HL-60 (cell line): ENCODE measurements around the gene NELFA.

Source experiments
- DNase-seq, 2 experiments: peaks; one replicate each; pipeline ENCODE4 v3.0.0-alpha.2; 2010 to 2020; ENCODE audit warnings: low read depth in 1 of 2, low spot score in 1 of 2
- H3K27ac ChIP-seq: fragments of 250-450 bp; sonication (Bioruptor Pico); replicated peaks from 2 replicates; pipeline ENCODE4 v1.5.1; 2020; ENCODE audit warnings: mild to moderate bottlenecking, moderate library complexity
- H3K27me3 ChIP-seq: fragments of 250-450 bp; sonication (Bioruptor Pico); 2 replicates; pipeline ENCODE4 v1.5.1; 2021; ENCODE audit warnings: mild to moderate bottlenecking, moderate library complexity; ENCODE audit not compliant: insufficient read depth, poor library complexity, severe bottlenecking
- H3K4me3 ChIP-seq: replicated peaks from 2 replicates; pipeline ENCODE4 v1.5.1; 2011; ENCODE audit warnings: mild to moderate bottlenecking, control low read depth, low read length; ENCODE audit not compliant: insufficient read depth
- GABPA ChIP-seq: IDR thresholded peaks from 2 replicates; pipeline ENCODE4 v1.6.1; 2012; ENCODE audit warnings: low read depth
- POLR2AphosphoS5 ChIP-seq: IDR thresholded peaks from 2 replicates; pipeline ENCODE4 v1.6.1; 2012; ENCODE audit warnings: low read depth
- SPI1 ChIP-seq: IDR thresholded peaks from 2 replicates; pipeline ENCODE4 v1.6.1; 2012; ENCODE audit warnings: low read depth, mild to moderate bottlenecking, borderline replicate concordance
- TF ChIP-seq, protein P1 (sequence below): IDR thresholded peaks from one replicate; pipeline ENCODE4 v1.5.1; 2011; ENCODE audit warnings: low read length, control low read depth, inconsistent platforms; ENCODE audit not compliant: insufficient read depth
- TF ChIP-seq, protein P2 (sequence below): IDR thresholded peaks from 2 replicates; pipeline ENCODE4 v1.6.1; 2012; ENCODE audit warnings: low read depth; ENCODE audit not compliant: insufficient replicate concordance

Gene NELFA

DNA sequence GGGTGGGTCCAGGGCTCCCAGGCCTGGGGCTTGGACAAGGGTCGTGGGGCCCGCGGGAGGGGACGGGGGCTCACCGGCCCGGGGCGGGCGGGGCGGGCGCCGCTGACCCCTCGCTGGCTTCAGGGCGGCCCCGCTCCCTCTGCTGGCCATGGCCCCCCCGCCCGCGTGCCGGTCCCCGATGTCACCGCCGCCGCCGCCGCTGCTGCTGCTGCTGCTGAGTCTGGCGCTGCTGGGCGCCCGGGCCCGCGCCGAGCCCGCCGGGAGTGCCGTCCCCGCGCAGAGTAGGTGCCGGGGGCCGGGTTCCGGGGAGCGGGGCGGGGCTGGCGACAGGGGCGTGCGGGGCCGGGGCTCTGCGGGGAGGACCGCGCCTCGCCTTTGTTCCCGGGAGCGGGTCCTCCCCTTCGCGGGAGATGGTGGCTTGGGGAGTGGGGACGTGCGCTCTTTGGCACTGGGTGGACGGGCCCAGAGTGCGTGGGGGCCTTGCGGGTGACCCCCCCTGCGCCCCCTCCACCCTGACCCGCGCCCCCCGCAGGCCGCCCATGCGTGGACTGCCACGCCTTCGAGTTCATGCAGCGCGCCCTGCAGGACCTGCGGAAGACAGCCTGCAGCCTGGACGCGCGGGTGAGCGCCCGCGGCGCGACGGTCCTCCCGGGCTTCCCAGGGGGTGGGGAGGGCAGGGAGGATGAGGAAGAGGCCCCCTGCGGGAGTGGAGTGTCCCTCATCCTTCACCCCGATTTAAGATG lies 33.6 kb upstream of the NELFA start:
- H3K4me3 ChIP-seq, result peak overlapping the region; percentile 77
- H3K27me3 ChIP-seq, result peaks cover 22% of the 10 kb centered on the region
- no peak for DNase-seq
- TF ChIP-seq SPI1 (no peak), GABPA (no peak), POLR2AphosphoS5 (no peak)
- TF ChIP-seq, protein P1, sequence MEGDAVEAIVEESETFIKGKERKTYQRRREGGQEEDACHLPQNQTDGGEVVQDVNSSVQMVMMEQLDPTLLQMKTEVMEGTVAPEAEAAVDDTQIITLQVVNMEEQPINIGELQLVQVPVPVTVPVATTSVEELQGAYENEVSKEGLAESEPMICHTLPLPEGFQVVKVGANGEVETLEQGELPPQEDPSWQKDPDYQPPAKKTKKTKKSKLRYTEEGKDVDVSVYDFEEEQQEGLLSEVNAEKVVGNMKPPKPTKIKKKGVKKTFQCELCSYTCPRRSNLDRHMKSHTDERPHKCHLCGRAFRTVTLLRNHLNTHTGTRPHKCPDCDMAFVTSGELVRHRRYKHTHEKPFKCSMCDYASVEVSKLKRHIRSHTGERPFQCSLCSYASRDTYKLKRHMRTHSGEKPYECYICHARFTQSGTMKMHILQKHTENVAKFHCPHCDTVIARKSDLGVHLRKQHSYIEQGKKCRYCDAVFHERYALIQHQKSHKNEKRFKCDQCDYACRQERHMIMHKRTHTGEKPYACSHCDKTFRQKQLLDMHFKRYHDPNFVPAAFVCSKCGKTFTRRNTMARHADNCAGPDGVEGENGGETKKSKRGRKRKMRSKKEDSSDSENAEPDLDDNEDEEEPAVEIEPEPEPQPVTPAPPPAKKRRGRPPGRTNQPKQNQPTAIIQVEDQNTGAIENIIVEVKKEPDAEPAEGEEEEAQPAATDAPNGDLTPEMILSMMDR, result no peak
- TF ChIP-seq, protein P2, sequence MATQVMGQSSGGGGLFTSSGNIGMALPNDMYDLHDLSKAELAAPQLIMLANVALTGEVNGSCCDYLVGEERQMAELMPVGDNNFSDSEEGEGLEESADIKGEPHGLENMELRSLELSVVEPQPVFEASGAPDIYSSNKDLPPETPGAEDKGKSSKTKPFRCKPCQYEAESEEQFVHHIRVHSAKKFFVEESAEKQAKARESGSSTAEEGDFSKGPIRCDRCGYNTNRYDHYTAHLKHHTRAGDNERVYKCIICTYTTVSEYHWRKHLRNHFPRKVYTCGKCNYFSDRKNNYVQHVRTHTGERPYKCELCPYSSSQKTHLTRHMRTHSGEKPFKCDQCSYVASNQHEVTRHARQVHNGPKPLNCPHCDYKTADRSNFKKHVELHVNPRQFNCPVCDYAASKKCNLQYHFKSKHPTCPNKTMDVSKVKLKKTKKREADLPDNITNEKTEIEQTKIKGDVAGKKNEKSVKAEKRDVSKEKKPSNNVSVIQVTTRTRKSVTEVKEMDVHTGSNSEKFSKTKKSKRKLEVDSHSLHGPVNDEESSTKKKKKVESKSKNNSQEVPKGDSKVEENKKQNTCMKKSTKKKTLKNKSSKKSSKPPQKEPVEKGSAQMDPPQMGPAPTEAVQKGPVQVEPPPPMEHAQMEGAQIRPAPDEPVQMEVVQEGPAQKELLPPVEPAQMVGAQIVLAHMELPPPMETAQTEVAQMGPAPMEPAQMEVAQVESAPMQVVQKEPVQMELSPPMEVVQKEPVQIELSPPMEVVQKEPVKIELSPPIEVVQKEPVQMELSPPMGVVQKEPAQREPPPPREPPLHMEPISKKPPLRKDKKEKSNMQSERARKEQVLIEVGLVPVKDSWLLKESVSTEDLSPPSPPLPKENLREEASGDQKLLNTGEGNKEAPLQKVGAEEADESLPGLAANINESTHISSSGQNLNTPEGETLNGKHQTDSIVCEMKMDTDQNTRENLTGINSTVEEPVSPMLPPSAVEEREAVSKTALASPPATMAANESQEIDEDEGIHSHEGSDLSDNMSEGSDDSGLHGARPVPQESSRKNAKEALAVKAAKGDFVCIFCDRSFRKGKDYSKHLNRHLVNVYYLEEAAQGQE, result no peak
- H3K27ac ChIP-seq, result peak overlapping the region; percentile 56; the same call in 1 of the 2 replicates

DNA sequence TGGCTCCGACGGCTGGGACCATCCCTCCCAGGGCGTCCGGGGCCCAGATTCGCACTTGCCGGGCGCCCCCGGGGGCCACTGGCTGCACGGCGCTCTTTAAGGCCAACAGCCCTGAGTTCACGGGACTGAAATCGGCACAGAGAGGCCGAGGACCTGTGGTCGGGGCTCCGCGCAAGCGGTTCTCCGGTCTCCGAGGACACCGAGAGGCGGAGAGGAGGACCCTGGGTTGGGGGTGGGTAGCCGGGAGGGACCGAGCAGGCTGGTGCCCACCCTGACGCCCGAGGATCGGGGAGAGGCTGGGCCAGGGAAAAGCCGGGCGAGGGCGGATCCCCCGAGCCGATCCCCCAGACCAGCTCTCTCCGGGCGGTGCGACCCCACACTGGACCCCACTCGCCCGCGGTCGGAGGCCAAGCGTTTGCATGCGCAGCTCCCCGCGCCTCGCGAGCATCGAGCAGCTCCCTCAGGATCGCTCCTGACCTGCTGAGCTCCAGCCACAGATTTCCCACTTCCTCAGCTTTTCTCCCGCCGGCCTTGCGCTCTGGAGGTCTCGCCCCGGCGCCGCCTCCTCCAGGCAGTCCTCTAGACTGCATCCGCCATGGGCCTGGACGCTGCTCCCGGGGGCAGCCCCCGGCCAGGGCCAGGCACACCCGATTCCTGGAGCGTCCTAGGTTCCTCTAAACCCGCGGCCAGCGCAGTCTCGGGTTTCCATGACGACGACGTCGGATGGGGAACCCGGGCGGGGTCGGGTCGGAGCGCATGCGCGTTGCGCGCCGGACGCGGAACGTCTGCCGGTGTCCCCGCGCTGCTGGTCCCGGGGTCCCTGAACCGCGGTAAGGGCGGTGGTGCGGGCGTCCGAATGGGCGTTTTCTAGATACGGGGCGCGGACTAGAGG lies 32.7 kb upstream of the NELFA start:
- peak; percentile 85 to 92 for DNase-seq
- Histone ChIP-seq H3K4me3 (peak overlapping the region; percentile 77), H3K27ac (peak overlapping the region; percentile 56; the same call in 1 of the 2 replicates), H3K27me3 (peaks cover 16% of the 10 kb centered on the region)
- TF ChIP-seq, protein P2, result no peak
- TF ChIP-seq, protein P1, result no peak
- peak; percentile 32; the same call in 1 of the 2 replicates for TF ChIP-seq SPI1
- no peak for TF ChIP-seq POLR2AphosphoS5
- TF ChIP-seq GABPA, result peak; percentile 30; the same call in 1 of the 2 replicates

DNA sequence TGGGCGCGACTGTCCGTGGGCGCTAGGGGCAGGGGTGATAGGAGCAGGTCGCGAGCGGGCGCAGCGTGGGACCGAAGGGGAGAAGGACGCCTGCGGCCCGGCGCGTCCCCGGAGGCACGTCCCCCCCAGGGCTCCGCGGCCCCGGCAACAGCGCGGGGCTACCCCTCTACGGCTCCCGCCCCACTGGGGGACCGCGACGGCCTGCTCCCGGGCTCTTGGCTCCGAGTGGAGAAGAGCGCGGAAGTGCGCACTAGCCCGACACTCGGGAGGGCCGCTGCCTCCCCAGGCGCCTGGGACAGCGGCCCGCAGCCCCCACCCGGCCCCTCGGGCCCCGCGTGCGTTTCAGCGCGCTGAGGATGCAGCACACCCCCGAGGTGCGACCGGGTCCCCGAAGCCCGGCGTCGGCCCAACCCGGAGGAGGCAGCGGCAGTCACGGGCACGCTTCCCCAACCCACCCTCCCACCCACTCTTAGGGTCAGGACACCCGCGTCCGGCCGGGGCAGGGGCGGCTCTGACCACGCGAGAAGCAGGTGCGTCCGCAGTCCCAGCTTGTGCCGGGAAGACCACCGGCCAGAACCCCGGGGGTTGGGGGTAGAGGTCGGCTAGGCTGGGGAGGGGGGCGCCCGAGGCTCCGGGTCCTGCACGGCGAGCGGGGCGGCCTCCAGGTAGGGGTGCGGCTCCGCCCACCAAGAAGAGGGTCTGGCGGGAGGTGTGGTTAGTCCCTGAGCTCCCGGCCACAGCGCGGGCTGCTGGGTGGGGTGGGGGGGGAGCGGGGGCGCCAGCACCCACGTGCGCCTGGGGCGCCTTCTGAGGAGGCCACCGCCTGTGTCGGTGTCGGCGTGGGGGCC lies 31.8 kb upstream of the NELFA start:
- TF ChIP-seq SPI1, result no peak
- TF ChIP-seq GABPA, result no peak
- no peak for TF ChIP-seq POLR2AphosphoS5
- TF ChIP-seq, protein P2, result no peak
- TF ChIP-seq, protein P1, result no peak
- H3K27ac ChIP-seq, result no peak overlapping the region
- H3K27me3 ChIP-seq, result peaks cover 15% of the 10 kb centered on the region
- DNase-seq, result no peak
- H3K4me3 ChIP-seq, result peak overlapping the region; percentile 77
